ENCODE data around the gene SPINDOC.
"Not testable (repeated sequence)": the region's sequence is repeated elsewhere in the genome, so short reads cannot be mapped to it uniquely, and the experiment has no call there.

Gene SPINDOC

DNA sequence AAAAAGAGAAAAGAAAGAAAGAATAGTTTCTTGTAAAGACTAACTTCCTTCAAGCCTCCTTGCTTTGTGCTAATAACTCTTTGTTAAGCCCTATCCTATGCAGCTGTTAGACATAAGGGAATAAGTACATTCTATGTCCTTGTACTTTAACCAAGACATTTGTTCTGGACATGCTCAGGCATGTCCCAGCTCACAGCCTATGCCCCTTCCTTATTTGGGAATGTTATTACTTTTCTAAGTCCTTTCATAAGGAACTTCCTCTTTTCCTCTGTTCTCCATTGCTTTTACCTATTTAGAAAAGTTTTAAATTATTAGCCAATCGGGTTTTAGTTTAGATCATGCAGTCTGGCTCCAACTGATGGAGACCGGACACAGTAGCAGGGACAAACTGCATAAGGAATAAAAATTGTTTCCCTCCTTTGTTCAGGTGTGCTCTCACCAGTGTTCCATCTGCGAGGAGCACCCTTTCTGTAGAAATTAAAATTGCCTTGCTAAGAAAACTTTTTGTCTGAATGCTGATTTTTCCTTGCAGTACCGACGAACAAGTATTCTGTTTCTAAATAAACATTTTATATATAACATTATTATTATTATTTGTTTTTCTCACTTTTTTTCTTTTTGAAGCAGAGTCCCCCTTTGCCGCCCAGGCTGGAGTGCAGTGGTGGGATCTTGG lies 21.6 kb upstream of the SPINDOC start:
- no peak for DNase-seq

DNA sequence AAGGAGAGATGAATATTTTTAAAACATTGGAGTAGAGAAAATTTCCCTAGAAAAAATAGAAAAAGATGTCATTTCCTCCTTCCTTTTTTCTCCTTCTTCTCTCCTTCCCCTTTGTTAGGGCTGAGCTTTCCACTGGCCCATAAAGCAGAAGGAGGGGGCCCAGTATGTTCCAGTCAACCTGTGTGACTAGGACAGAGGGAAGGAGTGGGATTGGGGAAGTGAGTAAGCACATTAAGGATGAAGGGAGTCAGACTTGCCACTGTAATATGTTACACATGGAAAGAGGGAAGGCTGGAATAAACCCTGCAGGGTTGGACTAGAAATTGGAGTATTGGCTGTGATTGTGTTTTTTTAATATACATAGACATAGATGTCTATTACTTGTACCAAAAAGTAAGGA lies 20.1 kb upstream of the SPINDOC start:
- no peak for DNase-seq

DNA sequence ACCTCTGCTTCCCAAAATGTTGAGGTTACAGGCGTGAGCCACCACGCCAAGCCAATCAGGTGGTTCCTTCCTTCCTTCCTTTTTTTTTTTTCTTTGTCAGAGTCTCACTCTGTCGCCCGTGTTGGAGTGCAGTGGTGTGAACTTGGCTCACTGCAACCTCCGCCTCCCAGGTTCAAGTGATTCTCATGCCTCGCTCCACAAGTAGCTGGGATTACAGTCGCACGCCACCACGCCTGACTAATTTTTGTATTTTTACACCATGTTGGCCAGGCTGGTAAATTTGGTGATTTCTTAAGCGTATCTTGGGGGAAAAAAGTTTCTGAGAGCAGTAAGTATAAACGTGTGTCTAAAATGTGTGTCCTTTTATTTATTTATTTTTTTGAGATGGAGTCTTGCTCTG lies 18.2 kb upstream of the SPINDOC start:
- no peak for DNase-seq

DNA sequence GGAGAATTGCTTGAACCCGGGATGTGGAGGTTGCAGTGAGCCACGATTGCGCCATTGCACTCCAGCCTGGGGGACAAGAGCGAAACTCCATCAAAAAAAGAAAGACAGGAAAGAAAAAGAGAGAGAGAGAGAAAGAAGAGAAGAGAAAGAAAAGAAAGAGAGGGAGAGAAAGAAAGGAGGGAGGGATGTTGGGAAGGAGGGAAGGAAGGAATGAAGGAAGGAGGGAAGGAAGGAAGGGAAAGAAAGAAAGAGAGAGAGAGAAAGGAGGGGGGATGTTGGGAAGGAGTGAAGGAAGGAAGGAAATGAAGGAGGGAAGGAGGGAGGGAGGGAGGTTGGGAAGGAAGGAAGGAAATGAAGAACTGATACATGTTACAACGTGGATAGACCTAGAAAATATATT lies 12.3 kb upstream of the SPINDOC start:
- no peak for DNase-seq

DNA sequence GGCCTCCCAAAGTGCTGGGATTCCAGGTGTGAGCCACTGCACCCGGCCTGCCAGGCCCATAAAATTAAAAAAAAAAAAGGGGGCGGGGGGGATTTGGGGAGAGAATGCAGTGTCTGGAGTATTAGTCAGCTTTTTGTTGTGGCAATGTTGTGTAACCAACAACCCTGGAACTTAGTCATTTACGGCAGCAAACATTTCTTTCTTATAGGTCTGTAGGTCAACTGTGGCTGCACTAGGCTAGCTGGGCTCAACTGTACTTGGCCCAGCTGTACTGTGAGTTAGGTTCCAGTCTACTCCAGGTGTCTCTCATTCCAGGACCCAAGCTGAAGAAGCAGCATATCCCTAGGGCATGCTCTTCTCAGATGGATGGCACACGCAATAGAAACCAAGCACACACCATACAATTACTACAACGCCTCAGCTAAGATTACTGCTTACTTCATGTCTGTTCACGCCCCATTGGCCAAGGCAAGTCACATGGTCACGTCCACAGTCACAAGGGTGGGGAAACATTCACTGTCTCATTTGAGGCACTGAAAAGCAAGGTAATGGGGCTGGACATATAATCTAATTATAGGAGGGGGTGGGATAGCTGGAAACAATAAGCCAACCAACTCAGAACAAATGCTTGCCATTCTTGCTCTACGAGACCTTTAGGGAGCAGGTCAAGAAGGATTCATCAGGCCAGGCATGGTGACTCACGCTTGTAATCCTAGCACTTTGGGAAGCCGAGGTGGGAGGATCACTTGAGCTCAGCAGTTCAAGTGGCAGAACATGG lies 10.4 kb upstream of the SPINDOC start:
- DNase-seq, result peak; percentile 69

DNA sequence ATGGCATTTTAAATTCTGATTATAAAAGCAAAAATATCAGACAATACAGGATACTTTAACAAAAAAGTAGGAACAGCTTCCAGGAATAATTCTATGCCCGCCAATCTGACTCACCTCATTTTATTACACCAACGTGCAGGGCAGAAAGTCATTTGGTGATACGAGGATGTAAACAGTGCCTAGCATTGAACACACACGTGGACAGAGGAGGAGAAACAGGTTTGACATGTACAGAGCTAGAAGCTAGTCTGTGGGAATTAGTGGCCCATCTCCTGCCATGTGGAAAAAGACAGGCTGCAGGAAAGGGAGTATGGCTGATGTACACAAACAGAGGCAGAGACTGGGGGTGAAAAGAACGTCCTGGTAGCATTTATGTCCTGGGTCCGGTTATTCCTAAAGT lies 9.0 kb upstream of the SPINDOC start:
- no peak for DNase-seq

DNA sequence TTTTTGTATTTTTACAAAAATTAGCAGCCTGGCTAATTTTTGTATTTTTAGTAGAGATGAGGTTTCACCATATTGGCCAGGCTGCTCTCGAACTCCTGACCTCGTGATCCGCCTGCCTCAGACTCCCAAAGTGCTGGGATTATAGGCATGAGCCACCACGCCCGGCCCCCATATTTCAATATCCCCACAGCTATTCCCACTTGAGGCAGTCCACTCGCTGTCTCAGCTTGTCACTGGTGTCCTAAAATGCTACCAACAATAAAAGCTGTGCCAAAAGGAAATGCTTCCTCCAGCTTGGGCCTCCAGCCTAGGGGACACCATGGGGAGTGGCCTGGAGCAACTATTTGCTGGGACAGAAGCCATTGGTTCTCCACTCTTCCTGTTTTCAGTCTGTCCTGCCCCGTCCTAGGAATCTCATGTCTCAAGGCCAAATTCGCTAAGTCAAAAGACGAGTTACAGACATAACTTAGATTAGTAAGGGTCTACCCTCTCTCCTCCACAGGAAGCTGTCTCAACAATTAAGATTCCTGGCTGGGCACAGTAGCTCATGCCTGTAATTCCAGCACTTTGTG lies 7.3 kb upstream of the SPINDOC start:
- no peak for DNase-seq

DNA sequence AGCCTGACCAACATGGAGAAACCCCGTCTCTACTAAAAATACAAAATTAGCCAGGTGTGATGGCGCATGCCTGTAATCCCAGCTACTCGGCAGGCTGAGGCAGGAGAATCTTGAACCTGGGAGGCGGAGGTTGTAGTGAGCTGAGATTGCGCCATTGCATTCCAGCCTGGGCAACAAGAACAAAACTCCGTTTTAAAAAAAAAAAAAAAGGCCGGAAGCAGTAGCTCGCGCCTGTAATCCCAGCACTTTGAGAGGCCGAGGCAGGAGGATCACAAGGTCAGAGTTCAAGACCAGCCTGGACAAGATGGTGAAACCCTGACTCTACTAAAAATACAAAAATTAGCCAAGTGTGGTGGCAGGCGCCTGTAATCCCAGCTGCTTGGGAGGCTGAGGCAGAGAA lies 2.9 kb upstream of the SPINDOC start:
- DNase-seq, result not testable (repeated sequence)

DNA sequence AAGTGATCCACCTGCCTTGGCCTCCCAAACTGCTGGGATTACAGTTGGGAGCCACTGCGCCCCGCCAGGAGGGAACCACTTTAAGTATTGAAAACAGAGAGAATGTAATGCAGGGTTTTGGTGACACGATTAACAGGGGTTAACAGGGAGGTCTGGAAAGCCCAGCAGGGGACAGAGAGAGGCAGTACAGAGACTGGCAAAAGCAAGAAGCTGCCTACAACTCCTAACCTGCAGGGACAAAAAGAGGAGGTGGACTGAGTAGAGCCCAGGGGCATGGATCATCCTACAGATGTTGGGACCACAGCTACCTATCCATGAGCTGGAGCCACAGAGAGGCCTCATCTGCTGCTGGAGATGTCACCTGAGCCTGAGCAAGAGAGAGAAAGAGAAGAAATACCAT lies 1.7 kb upstream of the SPINDOC start:
- no peak for DNase-seq

DNA sequence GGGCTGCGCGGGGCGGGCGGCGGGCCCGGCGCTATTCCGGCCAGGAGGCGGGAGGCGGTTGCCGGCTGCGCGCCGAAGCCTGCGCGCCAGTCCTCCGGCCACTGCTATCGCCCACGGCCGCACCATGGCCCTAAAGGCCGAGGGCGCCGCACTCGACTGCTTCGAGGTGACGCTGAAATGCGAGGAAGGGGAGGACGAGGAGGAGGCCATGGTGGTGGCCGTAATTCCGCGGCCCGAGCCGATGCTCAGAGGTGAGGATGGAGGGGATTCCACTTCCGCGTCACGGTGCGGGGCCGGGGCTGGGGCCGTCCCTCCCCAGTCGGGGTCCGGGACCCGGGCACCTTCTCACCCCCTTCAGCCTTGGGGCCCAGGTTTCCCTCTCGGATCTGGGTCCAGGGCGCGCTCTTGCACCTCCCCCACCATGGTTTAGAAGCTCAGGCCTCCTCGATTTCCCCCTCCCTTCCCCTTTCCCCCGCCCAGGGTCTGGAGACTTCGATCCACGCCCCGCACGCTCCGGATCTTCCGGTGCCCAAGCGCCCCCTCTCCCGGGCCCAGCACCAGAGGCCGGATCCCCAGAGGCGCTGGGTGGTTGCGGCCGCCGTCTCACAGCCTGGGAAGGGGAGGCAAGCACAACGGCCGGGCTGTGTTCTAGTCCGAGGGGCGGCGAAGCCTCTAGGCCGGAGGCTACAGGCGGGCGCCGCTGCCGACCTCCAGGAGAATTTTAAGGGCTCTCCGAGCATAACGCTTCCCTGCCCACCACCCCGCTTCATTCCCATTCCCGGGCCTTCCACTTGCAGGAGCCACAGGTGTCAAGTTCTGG lies 517 bp downstream of the SPINDOC start:
- DNase-seq, result no peak

DNA sequence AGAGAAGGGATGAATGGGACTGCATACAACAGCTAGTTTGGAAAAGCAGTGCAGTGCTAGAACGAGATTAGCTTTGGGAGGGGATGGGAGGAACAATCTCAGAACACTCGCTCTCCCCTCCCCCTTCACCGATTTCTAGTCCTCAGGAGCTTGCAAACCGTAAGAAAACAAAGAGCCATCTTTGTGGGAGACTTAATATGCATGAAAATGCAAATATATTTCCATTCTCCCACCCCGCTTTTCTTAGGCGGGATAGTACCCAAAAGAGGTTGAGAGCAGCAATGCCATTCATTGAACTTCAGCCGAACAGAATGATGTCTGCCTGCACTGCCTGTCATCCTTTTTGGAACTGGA lies 1.1 kb downstream of the SPINDOC start:
- no peak for DNase-seq

DNA sequence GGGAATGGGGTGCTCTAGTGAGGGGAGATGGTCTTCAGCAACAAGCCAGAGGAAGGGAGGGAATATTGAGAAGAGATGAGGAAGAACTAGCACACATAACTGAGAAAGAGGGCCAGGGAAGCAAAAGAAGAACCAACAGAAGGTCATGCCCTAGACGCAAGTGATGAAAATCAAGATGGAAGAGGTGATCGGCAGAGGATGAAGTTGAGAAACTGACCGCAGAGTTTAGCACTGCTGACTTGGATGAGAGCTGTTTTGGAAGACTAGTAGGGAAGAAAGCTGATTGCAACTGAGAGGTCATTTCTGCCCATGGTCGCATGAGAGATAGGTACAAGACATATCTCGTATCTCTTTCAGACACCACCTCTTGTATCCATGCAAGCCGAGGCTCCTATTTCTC lies 2.9 kb downstream of the SPINDOC start:
- DNase-seq, result no peak

DNA sequence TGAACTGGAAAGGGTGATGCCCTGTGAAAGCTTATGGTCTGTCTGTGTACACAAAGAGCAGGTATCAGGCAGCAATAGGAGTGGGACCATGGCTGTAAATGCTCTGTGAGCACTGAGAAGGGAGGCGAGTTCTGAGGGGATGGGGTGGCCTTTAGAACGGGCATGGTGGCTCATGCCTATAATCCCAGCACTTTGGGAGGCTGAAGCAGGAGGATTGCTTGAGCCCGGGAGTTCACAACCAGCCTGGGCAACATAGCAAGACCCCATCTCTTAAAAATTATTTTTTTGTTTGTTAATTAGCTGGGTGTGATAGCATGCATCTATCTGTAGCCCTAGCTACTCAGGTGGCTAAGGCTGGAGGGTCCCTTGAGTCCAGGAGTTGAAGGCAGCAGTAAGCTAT lies 3.5 kb downstream of the SPINDOC start:
- no peak for DNase-seq

DNA sequence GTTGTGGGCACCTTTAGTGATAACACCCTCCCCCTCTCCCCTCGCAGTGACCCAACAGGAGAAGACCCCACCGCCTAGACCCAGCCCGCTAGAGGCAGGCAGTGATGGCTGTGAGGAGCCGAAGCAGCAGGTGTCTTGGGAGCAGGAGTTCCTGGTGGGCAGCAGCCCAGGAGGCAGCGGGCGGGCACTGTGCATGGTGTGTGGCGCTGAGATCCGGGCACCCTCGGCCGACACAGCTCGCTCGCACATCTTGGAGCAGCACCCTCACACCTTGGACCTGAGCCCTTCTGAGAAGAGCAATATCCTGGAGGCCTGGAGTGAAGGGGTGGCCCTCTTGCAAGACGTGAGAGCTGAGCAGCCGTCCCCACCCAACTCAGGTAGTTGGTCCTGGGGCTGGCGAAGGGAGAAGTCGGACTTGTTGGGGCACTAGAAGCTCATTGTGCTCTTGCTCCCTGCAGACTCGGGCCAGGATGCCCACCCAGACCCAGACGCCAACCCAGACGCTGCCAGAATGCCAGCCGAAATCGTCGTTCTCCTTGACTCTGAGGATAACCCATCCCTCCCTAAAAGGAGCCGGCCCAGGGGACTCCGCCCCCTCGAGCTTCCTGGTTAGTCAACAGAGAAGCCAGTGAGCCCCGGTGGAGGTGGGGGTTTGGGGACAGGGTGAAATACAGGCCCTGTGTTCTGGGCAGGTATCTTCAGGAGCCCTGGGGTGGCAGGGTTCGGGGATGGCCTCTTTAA lies 4.7 kb downstream of the SPINDOC start:
- DNase-seq, result no peak

DNA sequence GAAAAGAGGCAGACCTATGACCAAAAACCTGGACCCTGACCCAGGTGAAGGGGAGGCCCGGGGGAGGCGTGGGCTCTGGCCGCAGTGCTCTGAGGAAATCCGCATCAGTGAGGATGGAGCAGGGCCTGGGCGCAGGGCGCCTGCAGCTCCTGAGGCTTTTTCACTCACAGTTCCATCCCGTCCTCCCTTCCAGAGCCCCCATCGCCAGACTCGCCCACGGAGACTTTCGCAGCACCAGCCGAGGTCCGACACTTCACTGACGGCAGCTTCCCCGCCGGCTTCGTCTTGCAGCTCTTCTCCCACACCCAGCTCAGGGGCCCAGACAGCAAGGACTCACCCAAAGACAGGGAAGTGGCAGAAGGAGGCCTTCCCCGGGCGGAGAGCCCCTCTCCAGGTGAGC lies 5.4 kb downstream of the SPINDOC start:
- DNase-seq, result no peak

DNA sequence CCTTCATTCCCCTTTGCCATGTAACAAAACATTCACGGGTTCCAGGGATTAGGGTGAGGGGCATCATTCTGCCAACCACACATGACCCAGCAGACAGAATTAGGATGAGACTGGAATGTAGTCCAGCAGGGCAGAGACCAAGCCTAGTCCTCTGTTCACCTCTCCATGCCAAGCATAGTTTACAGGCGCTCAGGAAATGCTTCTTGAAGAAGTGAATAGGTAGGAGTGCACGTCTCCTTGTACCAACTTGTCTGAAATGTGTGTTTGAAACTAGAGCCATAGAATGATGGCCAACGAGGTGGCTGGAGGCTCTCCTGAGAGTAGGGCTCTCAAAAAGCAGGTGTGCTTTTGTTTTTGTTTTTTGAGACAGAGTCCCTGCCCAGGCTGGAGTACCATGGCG lies 8.2 kb downstream of the SPINDOC start:
- no peak for DNase-seq

DNA sequence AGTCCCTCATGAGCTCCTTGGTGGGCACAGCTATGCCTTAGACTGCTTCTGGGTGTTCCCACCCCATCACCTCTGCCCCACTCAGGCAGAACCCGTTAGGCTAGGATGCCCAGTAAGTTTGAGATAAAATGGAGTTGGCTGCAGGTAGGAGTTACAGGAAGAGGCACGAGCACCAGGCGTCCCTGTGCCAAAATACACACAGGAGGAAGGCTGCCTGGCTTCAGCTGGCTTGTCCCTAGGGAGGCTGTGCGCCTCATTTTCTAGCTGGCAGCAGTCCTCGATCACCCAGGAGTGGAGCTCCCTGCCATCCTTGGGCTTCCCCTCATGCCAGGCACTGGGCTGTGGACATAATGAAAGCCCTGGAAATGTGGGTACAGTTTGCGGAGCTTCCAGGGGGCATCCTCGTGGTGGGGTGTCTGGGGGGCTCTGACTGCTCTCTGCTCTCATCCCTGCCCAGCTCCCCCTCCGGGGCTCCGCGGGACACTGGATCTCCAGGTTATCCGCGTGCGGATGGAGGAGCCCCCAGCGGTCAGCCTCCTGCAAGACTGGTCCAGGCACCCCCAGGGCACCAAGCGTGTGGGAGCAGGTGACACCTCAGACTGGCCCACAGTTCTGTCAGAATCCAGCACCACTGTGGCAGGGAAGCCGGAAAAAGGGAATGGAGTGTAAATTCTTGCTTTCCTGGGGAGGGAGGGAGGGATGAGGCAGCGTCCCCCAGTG lies 13.4 kb downstream of the SPINDOC start:
- DNase-seq, result peak; percentile 36

DNA sequence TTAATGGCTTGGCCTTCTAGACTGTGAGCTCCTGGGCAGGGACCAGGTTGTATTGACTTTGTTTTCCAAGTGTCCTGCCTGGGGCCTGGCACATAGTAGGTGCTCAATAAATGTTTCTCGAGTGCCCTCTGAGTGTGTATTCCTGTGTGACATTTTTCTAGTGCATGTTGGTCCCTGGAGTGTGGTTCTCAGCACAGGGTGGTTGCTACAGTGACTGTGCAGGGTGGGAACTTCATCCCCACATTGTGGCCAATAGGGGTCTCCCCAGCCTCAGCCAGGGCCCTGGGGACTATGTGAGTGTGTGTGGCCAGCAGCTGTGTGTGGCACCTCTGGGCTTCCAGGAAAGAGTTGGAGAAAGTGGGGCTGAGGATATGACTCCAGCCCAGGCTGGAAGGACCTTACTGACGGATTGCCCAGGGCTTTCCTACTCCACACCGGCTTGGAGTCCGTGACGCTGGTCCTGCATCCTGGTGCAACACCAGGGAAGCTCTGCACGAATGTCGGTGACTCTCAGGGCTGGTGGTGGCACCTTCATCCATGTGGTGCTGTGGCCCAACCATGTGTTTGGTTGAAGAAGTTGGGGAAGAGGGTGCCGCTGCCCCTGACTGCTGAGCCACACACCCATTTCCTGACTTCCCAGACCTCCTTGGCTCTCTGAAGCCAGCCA lies 16.7 kb downstream of the SPINDOC start:
- DNase-seq, result no peak

DNA sequence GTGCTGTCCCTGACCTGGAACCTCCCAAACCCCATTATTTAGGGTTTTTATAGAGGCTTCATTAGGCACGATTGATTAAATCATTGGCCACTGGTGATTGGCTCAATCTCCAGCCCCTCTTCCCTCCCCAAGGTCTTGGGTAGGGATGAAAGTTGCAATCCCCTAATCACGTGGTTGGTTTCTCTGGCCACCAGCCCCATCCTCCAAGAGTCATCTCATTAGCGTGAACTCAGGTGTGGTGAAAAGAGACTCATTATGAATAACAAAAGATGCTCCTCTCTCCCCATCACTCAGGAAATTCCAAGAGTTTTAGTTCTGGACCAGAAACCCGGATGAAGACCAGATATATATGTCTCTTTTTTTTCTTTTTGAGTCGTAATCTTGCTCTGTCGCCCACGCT lies 18.1 kb downstream of the SPINDOC start:
- DNase-seq, result no peak

DNA sequence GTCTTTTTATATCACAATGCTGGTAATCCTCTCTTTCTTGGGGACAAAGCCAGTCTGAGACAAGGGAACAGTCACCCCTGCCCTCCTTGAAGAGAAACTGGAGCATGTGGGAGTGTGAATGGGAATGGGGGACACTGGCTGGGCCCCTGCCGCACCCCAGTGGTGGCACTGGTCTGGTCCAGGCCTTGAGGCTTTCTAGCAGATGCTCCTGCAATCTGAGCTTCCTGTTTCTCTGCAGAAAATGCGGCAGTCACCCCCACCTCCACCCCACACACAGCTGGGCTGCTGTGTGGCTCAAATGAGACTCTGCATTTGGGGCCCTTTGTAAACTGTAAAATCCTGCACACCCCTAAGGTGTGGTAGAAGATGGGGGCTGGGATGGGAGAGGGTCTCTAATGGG lies 19.1 kb downstream of the SPINDOC start:
- DNase-seq, result no peak

DNA sequence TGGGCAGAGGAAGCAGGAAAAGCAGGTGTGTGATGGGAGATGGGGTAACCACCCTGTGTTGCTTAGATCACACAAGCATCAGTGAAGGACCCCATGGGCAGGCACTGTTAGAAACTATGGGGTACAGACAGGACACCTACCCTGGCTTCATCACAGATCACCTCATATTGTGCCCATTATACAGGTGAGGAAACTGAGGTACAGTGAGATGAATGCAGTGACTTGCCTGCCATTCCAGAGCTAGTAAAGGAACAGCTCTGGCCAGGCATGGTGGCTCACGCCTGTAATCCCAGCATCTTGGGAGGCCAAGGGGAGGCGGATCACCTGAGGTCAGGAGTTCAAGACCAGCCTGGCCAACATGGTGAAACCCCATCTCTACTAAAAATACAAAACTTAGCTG lies 19.8 kb downstream of the SPINDOC start:
- DNase-seq, result no peak
